ENCODE data around the gene OPRL1. TPM values are rescaled to one million over a fixed set of nuclear protein-coding genes. Genes with fewer than 3 reads are reported as not detected.

The OPRL1 gene
- total and polyA plus RNA-seq, 2 of the 8 experiments (the other 6 are each of a cell fraction or from before 2014, with no cell fraction given): 0.63 to 0.98 TPM

- peak; percentile 51; the same call in 1 of the 2 replicates for TF ChIP-seq E2F6 (IDR thresholded peaks at IDR 0.05)
- TF ChIP-seq BCL11A (IDR thresholded peaks at IDR 0.05; ENCODE audit: low read depth in 2 of 2, low read length in 2 of 2): no peak
- TF ChIP-seq MAX (IDR thresholded peaks at IDR 0.05): 0 out of 2 replicates have a peak, but pooled peaks have one; percentile 27
- TF ChIP-seq BACH1 (IDR thresholded peaks at IDR 0.05; ENCODE audit: low read length): no peak
- no peak for TF ChIP-seq RNF2 (IDR thresholded peaks at IDR 0.05; ENCODE audit: borderline replicate concordance, low read depth, low read length, missing control alignments, poor library complexity, severe bottlenecking)
- TF ChIP-seq YY1 (IDR thresholded peaks at IDR 0.05; ENCODE audit: low read depth, low read length): no peak
- no peak for TF ChIP-seq CTBP2 (IDR thresholded peaks at IDR 0.05; ENCODE audit: borderline replicate concordance, insufficient read depth, insufficient read length, low read length)
Observed at GRCh38 chr20:64042054-64042781, 37.7 kb upstream of the OPRL1 start (continued).
